GM19099 (cell line): ENCODE measurements around the gene HMGN3.

Experiments
- POLR2A ChIP-seq: IDR thresholded peaks from 3 replicates; pipeline ENCODE4 v1.6.1; 2011; ENCODE audit warnings: low read depth; ENCODE audit not compliant: insufficient read length; ENCODE audit errors: extremely low read depth

Gene HMGN3

GRCh38 chr6:79202556-79202955, 31.9 kb downstream of the HMGN3 start:
- TF ChIP-seq POLR2A: no peak

GRCh38 chr6:79201983-79202382, 32.5 kb downstream of the HMGN3 start:
- TF ChIP-seq POLR2A: no peak

GRCh38 chr6:79201143-79201542, 33.3 kb downstream of the HMGN3 start:
- no peak for TF ChIP-seq POLR2A

GRCh38 chr6:79196912-79197311, 37.6 kb downstream of the HMGN3 start:
- TF ChIP-seq POLR2A: no peak

GRCh38 chr6:79193971-79194370, 40.5 kb downstream of the HMGN3 start:
- TF ChIP-seq POLR2A: no peak

- no peak for TF ChIP-seq POLR2A
These were observed 44.6 kb downstream of the HMGN3 start for GRCh38 chr6:79189760-79190350.

- TF ChIP-seq POLR2A: no peak
These were observed 45.5 kb downstream of the HMGN3 start for GRCh38 chr6:79188885-79189480.

GRCh38 chr6:79188107-79188506, 46.4 kb downstream of the HMGN3 start:
- no peak for TF ChIP-seq POLR2A

GRCh38 chr6:79186564-79186963, 47.9 kb downstream of the HMGN3 start:
- TF ChIP-seq POLR2A: no peak

GRCh38 chr6:79184641-79185040, 49.8 kb downstream of the HMGN3 start:
- no peak for TF ChIP-seq POLR2A

- TF ChIP-seq POLR2A: no peak
These were observed 50.4 kb downstream of the HMGN3 start for GRCh38 chr6:79184086-79184485.

- no peak for TF ChIP-seq POLR2A
These were observed 54.4 kb downstream of the HMGN3 start for GRCh38 chr6:79180052-79180451.

GRCh38 chr6:79173378-79173777, 61.1 kb downstream of the HMGN3 start:
- TF ChIP-seq POLR2A: no peak

- no peak for TF ChIP-seq POLR2A
These were observed 63.5 kb downstream of the HMGN3 start for GRCh38 chr6:79170959-79171358.

GRCh38 chr6:79170431-79170830, 64.1 kb downstream of the HMGN3 start:
- TF ChIP-seq POLR2A: no peak

- TF ChIP-seq POLR2A: no peak
These were observed 65.8 kb downstream of the HMGN3 start for GRCh38 chr6:79168695-79168980.

GRCh38 chr6:79167931-79168694, 66.4 kb downstream of the HMGN3 start:
- no peak for TF ChIP-seq POLR2A

- no peak for TF ChIP-seq POLR2A
These were observed 74.6 kb downstream of the HMGN3 start for GRCh38 chr6:79159846-79160245.
